HEK293T (cell line): Measurements from ENCODE around the gene CCIN.

ENCODE experiments used
- BHLHE40 ChIP-seq: fragments of 450-650 bp; IDR thresholded peaks from 2 replicates; pipeline ENCODE4 v1.6.1; 2016; ENCODE audit warnings: mild to moderate bottlenecking, moderate library complexity, borderline replicate concordance
- ELF4 ChIP-seq: fragments of 450-650 bp; IDR thresholded peaks from 2 replicates; pipeline ENCODE4 v1.6.1; 2017; ENCODE audit warnings: antibody characterized with exemption
- FOXK2 ChIP-seq: fragments of 450-650 bp; IDR thresholded peaks from 2 replicates; pipeline ENCODE4 v1.6.1; 2016; ENCODE audit warnings: mild to moderate bottlenecking

GRCh38 chr9:36156116-36156515, 13.1 kb upstream of the CCIN start:
- TF ChIP-seq BHLHE40 (no peak), FOXK2 (no peak), ELF4 (no peak)
